Myocyte (in vitro differentiated cells): ENCODE results near the gene FUT7. TPM values are rescaled to one million over a fixed set of nuclear protein-coding genes. Genes with fewer than 3 reads are reported as not detected.
A peak's percentile ranks its signal among the peaks of the same experiment; 100 is the strongest.
"Not testable (repeated sequence)": the region's sequence is repeated elsewhere in the genome, so short reads cannot be mapped to it uniquely, and the experiment has no call there.

Source experiments
- DNase-seq: peaks from one replicate; pipeline ENCODE4 v3.0.0-alpha.2; 2012; ENCODE audit warnings: low read depth
- total RNA-seq: library from RNA; depleted of rRNA; stranded (reverse); fragments of >200 nt; gene quantifications from 2 replicates; pipeline ENCODE4 v1.2.3, GENCODE V29; 2014

FUT7 gene
- total RNA-seq, 1 donor from 2014 or later, result not detected

- DNase-seq, result no peak
These were observed 2.3 kb upstream of the FUT7 start for GRCh38 chr9:137034039-137034708.

DNA sequence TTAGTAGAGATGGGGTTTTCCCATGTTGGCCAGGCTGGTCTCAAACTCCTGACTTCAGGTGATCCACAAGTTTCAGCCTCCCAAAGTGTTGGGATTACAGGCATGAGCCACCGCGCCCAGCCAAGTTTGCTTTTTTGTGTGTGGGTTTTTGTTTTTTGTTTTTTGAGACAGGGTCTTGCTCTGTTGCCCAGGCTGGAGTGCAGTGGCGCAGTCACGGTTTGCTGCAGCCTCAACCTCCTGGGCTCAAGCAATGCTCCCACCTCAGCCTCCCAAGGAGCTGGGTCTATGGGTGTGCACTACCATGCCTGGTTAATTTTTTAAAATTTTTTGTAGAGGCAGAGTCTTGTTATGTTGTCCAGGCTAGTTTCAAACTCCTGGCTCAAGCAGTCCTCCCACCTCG is 1.6 kb upstream of the FUT7 start:
- DNase-seq, result not testable (repeated sequence)

GRCh38 chr9:137032858-137033257 is 970 bp upstream of the FUT7 start:
- DNase-seq, result no peak

- no peak for DNase-seq
These were observed 1.1 kb downstream of the FUT7 start for GRCh38 chr9:137030538-137031527.

DNA sequence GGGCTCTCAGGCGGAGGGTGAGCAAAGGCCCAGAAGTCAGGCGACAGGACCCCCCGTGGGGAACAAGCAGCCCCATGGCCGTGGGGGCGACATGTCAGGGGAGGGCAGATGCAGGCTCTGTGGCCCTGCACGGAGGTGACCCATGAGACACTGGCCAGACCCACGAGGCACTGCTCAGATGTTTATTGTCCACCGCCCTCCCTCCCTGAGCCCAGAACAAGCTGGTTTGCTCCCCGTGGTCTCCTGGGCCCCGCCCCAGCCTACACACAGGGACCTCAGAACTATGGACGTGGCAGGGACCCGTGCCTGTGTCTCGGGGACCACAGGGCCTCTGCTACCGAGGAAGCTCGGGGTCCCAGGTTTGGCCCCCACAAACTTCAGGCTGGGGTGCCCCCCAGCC is 1.9 kb downstream of the FUT7 start:
- no peak for DNase-seq

- peak; percentile 76 for DNase-seq
These were observed 2.6 kb downstream of the FUT7 start for GRCh38 chr9:137029058-137029936.

- peak; percentile 59 for DNase-seq
These were observed 3.4 kb downstream of the FUT7 start for GRCh38 chr9:137028263-137029057.

- peak; percentile 26 for DNase-seq
These were observed 4.3 kb downstream of the FUT7 start, which contains the start of gene ABCA2 for GRCh38 chr9:137027369-137028262. Gene ABCA2, minus strand, starts transcription at chr9:137028237. Its CDS starts 97 bp downstream, at chr9:137028140.

- DNase-seq, result no peak
These were observed 5.1 kb downstream of the FUT7 start for GRCh38 chr9:137026828-137027227.

- no peak for DNase-seq
These were observed 5.5 kb downstream of the FUT7 start for GRCh38 chr9:137026384-137026783.

DNA sequence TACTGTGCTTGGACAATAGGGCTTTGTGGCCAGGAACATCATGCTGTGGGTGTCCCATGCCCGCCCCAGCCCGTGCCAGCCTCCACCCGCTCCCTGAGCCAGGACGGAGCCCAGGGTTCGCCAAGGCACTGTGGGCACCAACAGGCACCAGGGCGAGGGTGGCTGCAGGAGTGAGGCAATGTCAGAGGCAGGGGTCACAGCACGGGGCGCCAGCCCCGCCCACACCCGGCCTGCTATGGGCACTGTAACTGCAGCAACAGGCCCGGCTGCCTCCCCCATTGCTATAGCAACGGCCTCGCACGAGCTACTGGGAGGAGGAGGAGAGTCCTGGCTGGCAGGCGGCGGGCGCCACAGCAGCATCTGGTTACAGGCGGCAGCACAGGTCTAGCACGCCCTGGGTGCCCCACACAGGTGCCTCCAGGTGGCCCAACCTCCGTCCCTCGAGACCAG is 6.3 kb downstream of the FUT7 start:
- no peak for DNase-seq

- DNase-seq, result no peak
These were observed 8.3 kb downstream of the FUT7 start for GRCh38 chr9:137023583-137023991.

DNA sequence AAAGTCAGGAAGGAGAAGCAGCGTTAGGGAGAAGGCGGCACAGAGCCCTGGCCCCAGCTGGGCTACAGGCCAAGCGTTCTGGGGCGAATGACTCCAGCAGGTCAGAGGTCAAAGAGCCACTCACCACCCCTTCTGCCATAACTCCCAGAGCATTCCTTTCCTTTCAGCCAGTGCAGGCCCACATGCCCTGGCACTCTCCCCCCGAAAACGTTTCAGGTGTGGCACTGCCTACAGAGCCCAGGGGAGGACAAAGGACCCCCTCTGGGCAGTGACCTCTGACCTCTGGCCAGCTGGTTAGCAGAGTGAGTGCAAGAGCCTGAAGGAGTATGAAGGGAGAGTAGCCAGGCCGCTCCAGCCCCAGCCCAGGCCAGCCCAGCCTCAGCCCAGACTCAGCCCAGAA is 8.7 kb downstream of the FUT7 start:
- no peak for DNase-seq

GRCh38 chr9:137022662-137023008 is 9.3 kb downstream of the FUT7 start:
- no peak for DNase-seq

GRCh38 chr9:137021979-137022661 is 9.8 kb downstream of the FUT7 start:
- DNase-seq, result no peak

GRCh38 chr9:137021568-137021978 is 10.3 kb downstream of the FUT7 start:
- DNase-seq, result no peak

GRCh38 chr9:137020771-137021567 is 10.9 kb downstream of the FUT7 start:
- DNase-seq, result no peak
